Bone marrow (tissue), 2 donors: ENCODE measurements around the gene LAMB4.
A peak's percentile ranks its signal among the peaks of the same experiment; 100 is the strongest.

Experiments
- DNase-seq, 2 donors: peaks; one replicate each; lab custom pipeline; 2025; lab: John Stamatoyannopoulos, UW

LAMB4 gene

GRCh38 chr7:108142180-108142579 is 12.0 kb upstream of the LAMB4 start:
- DNase-seq = no peak

- no peak for DNase-seq
Measured at GRCh38 chr7:108140671-108141070, 10.5 kb upstream of the LAMB4 start.

GRCh38 chr7:108138911-108139310 is 8.8 kb upstream of the LAMB4 start:
- no peak for DNase-seq

GRCh38 chr7:108137993-108138392 is 7.8 kb upstream of the LAMB4 start:
- DNase-seq = no peak

- no peak for DNase-seq
Measured at GRCh38 chr7:108137040-108137439, 6.9 kb upstream of the LAMB4 start.

- peak in 1 of 2 donors; percentile 76 for DNase-seq
Measured at GRCh38 chr7:108136191-108136688, 6.1 kb upstream of the LAMB4 start.

- peak in 1 of 2 donors; percentile 62 for DNase-seq
Measured at GRCh38 chr7:108135446-108136190, 5.5 kb upstream of the LAMB4 start.

GRCh38 chr7:108134486-108134885 is 4.3 kb upstream of the LAMB4 start:
- no peak for DNase-seq

- DNase-seq = no peak
Measured at GRCh38 chr7:108132551-108133265, 2.5 kb upstream of the LAMB4 start.

- no peak for DNase-seq
Measured at GRCh38 chr7:108129018-108129965, 869 bp downstream of the LAMB4 start.

- no peak for DNase-seq
Measured at GRCh38 chr7:108128514-108128913, 1.6 kb downstream of the LAMB4 start.

- no peak for DNase-seq
Measured at GRCh38 chr7:108127461-108127860, 2.7 kb downstream of the LAMB4 start.

- no peak for DNase-seq
Measured at GRCh38 chr7:108124820-108125219, 5.3 kb downstream of the LAMB4 start.

- DNase-seq = no peak
Measured at GRCh38 chr7:108122181-108122580, 8.0 kb downstream of the LAMB4 start.

- no peak for DNase-seq
Measured at GRCh38 chr7:108120933-108121332, 9.2 kb downstream of the LAMB4 start.

- DNase-seq = no peak
Measured at GRCh38 chr7:108120196-108120595, 10.0 kb downstream of the LAMB4 start.

- DNase-seq = no peak
Measured at GRCh38 chr7:108118959-108119358, 11.2 kb downstream of the LAMB4 start.

- no peak for DNase-seq
Measured at GRCh38 chr7:108114117-108114841, 15.9 kb downstream of the LAMB4 start.

GRCh38 chr7:108112683-108113082 is 17.5 kb downstream of the LAMB4 start:
- DNase-seq = no peak

GRCh38 chr7:108109221-108109908 is 20.8 kb downstream of the LAMB4 start:
- no peak for DNase-seq

- DNase-seq = no peak
Measured at GRCh38 chr7:108108131-108108530, 22.0 kb downstream of the LAMB4 start.
